HG03039 (cell line): ENCODE results near the gene METTL13.
A peak's percentile ranks its signal among the peaks of the same experiment; 100 is the strongest.

Source experiments
- ATAC-seq: cut with Tn5 transposase; IDR thresholded peaks from one replicate; pipeline ENCODE4 v1.9.1; 2021; ENCODE audit warnings: mild to moderate bottlenecking, moderate library complexity; ENCODE audit not compliant: unreplicated experiment

METTL13 gene

GRCh38 chr1:171801487-171801891 lies 20.0 kb downstream of the METTL13 start:
- ATAC-seq, result no peak

- ATAC-seq, result no peak
These were observed 20.7 kb downstream of the METTL13 start for GRCh38 chr1:171802207-171802606.

- no peak for ATAC-seq
These were observed 21.6 kb downstream of the METTL13 start for GRCh38 chr1:171803045-171803444.

- ATAC-seq, result no peak
These were observed 22.1 kb downstream of the METTL13 start for GRCh38 chr1:171803461-171804022.

- peak; percentile 87 for ATAC-seq
These were observed 24.1 kb downstream of the METTL13 start for GRCh38 chr1:171805395-171806115.

- no peak for ATAC-seq
These were observed 26.1 kb downstream of the METTL13 start for GRCh38 chr1:171807556-171807955.

- ATAC-seq, result no peak
These were observed 28.4 kb downstream of the METTL13 start for GRCh38 chr1:171809834-171810233.

GRCh38 chr1:171811672-171812071 lies 30.2 kb downstream of the METTL13 start:
- ATAC-seq, result no peak

GRCh38 chr1:171814692-171815091 lies 33.2 kb downstream of the METTL13 start:
- ATAC-seq, result no peak

GRCh38 chr1:171816300-171816901 lies 34.9 kb downstream of the METTL13 start:
- ATAC-seq, result no peak

GRCh38 chr1:171817511-171818265 lies 36.2 kb downstream of the METTL13 start:
- peak; percentile 74 for ATAC-seq

GRCh38 chr1:171819946-171820345 lies 38.5 kb downstream of the METTL13 start:
- no peak for ATAC-seq

GRCh38 chr1:171826973-171827372 lies 45.5 kb downstream of the METTL13 start:
- ATAC-seq, result no peak

GRCh38 chr1:171828794-171829193 lies 47.3 kb downstream of the METTL13 start:
- no peak for ATAC-seq

- ATAC-seq, result no peak
These were observed 51.8 kb downstream of the METTL13 start for GRCh38 chr1:171833091-171833825.

- no peak for ATAC-seq
These were observed 53.4 kb downstream of the METTL13 start for GRCh38 chr1:171834821-171835220.

- no peak for ATAC-seq
These were observed 54.4 kb downstream of the METTL13 start for GRCh38 chr1:171835891-171836290.

GRCh38 chr1:171841050-171841910 lies 59.8 kb downstream of the METTL13 start, which contains the start of gene DNM3:
Gene DNM3, plus strand, starts transcription at chr1:171841498. Its CDS starts 159 bp downstream, at chr1:171841657.
- peak; percentile 84 for ATAC-seq

- no peak for ATAC-seq
These were observed 60.7 kb downstream of the METTL13 start for GRCh38 chr1:171841931-171842761.
